CD4-positive, alpha-beta memory T cell (primary cell): ENCODE measurements around the gene TRIM40. TPM values are rescaled to one million over a fixed set of nuclear protein-coding genes. Genes with fewer than 3 reads are reported as not detected.

Experiments used
- CTCF ChIA-PET: fragments of 350-600 bp; sonication (Branson Sonifier 250); formaldehyde crosslinking; loops from one replicate; lab custom pipeline; 2021; ENCODE audit warnings: inconsistent platforms; ENCODE audit not compliant: partially characterized antibody; lab: Charles Lee
- POLR2A ChIA-PET: fragments of 350-600 bp; sonication (Branson Sonifier 250); formaldehyde crosslinking; loops from one replicate; lab custom pipeline; 2021; ENCODE audit not compliant: partially characterized antibody; lab: Charles Lee
- DNase-seq, 5 donors: peaks; one replicate each; pipeline versions ENCODE4 v3.0.0 to v3.0.0-alpha.2; 2020 to 2022; ENCODE audit warnings: mixed read lengths in 1 of 5
- H3K27ac ChIP-seq: one replicate; pipeline ENCODE4 v1.7.0; 2013; ENCODE audit warnings: low read depth, low read length
- H3K27me3 ChIP-seq: 2 replicates; pipeline ENCODE4 v1.7.0; 2013; ENCODE audit warnings: mild to moderate bottlenecking, low read length, moderate library complexity; ENCODE audit not compliant: insufficient read depth
- H3K36me3 ChIP-seq: 2 replicates; pipeline ENCODE4 v1.7.0; 2013; ENCODE audit warnings: mild to moderate bottlenecking, low read length, moderate library complexity; ENCODE audit not compliant: insufficient read depth
- H3K4me1 ChIP-seq: 2 replicates; pipeline ENCODE4 v1.7.0; 2013; ENCODE audit warnings: mild to moderate bottlenecking, low read length, moderate library complexity; ENCODE audit not compliant: insufficient read depth
- H3K4me3 ChIP-seq, 2 donors: one replicate each; pipeline ENCODE4 v1.7.0; 2013; ENCODE audit warnings: low read length in 2 of 2, mild to moderate bottlenecking in 1 of 2
- H3K9me3 ChIP-seq, 2 donors: one replicate each; pipeline ENCODE4 v1.7.0; 2013; ENCODE audit warnings: low read length in 2 of 2, control low read depth in 1 of 2; ENCODE audit not compliant: control insufficient read depth in 1 of 2
- H3K27ac Mint-ChIP-seq, 7 donors: one replicate each; pipeline ENCODE4 v1.8.0; 2020 to 2021; ENCODE audit warnings: mixed read lengths in 7 of 7, mild to moderate bottlenecking in 6 of 7, inconsistent platforms in 3 of 7, moderate library complexity in 3 of 7
- H3K27me3 Mint-ChIP-seq, 2 donors: one replicate each; pipeline ENCODE4 v1.8.0; 2020 to 2021; ENCODE audit warnings: mixed read lengths in 2 of 2
- H3K36me3 Mint-ChIP-seq, 2 donors: one replicate each; pipeline ENCODE4 v1.8.0; 2020 to 2021; ENCODE audit warnings: mixed read lengths in 2 of 2, inconsistent platforms in 1 of 2, mild to moderate bottlenecking in 1 of 2
- H3K4me1 Mint-ChIP-seq, 4 donors: one replicate each; pipeline ENCODE4 v1.8.0; 2020 to 2021; ENCODE audit warnings: mixed read lengths in 4 of 4, mild to moderate bottlenecking in 1 of 4
- H3K4me3 Mint-ChIP-seq, 8 donors: one replicate each; pipeline ENCODE4 v1.8.0; 2020 to 2021; ENCODE audit warnings: mixed read lengths in 8 of 8, mild to moderate bottlenecking in 7 of 8, moderate library complexity in 6 of 8, inconsistent platforms in 3 of 8
- H3K9me3 Mint-ChIP-seq, 8 donors: one replicate each; pipeline ENCODE4 v1.8.0; 2020 to 2021; ENCODE audit warnings: mixed read lengths in 8 of 8, mild to moderate bottlenecking in 5 of 8, inconsistent platforms in 3 of 8, moderate library complexity in 1 of 8
- intact Hi-C: fragments of 100-400 bp; cut with micrococcal nuclease; formaldehyde crosslinking; loops from one replicate; pipeline ENCODE4 v1.15.1; 2023
- polyA plus RNA-seq, 2 donors: library from polyadenylated mRNA; unstranded; fragments of 300-500 nt; fragmentation: Illumina TruSeq; gene quantifications; one replicate each; pipeline ENCODE4 v1.2.3, GENCODE V29; 2021
- total RNA-seq, 2 experiments: library from RNA; stranded (reverse); gene quantifications; one replicate each; pipeline ENCODE4 v1.2.3, GENCODE V29; 2021

TRIM40 gene
- total and polyA plus RNA-seq, 4 experiments from 2014 or later = not detected

GRCh38 chr6:30097902-30098768 lies 37.8 kb upstream of the TRIM40 start:
- CTCF ChIA-PET = no interaction called here

GRCh38 chr6:30100154-30100553 lies 35.8 kb upstream of the TRIM40 start:
- peaks cover 48% of the 10 kb centered on the region for H3K4me1 ChIP-seq
- no peaks in the 10 kb centered on the region for H3K9me3 ChIP-seq
- H3K9me3 Mint-ChIP-seq = peaks cover 0 to 3% (median 0%) of the 10 kb centered on the region in 8 donors
- intact Hi-C loops = no loop called here
- no peak overlapping the region for H3K27ac ChIP-seq
- peaks cover 33 to 61% (median 48%) of the 10 kb centered on the region in 4 donors for H3K4me1 Mint-ChIP-seq
- POLR2A ChIA-PET = no interaction called here
- H3K27ac Mint-ChIP-seq = peak overlapping the region in 1 of 7 donors; percentile 36
- no peaks in the 10 kb centered on the region for H3K36me3 ChIP-seq
- peak overlapping the region; percentile 25 to 79 (median 60) for H3K4me3 Mint-ChIP-seq
- H3K4me3 ChIP-seq = no peak overlapping the region
- no peak for DNase-seq
- CTCF ChIA-PET = no interaction called here
- H3K27me3 Mint-ChIP-seq = peaks cover 25 to 33% of the 10 kb centered on the region in 2 donors
- peaks cover 20% of the 10 kb centered on the region for H3K27me3 ChIP-seq
- no peaks in the 10 kb centered on the region for H3K36me3 Mint-ChIP-seq

More at GRCh38 chr6:30097902-30098768, 37.8 kb upstream of the TRIM40 start:
- Mint-ChIP-seq H3K27me3 (peaks cover 30 to 35% of the 10 kb centered on the region in 2 donors), H3K4me1 (peaks cover 30 to 55% (median 42%) of the 10 kb centered on the region in 4 donors), H3K27ac (peak overlapping the region in 2 of 7 donors; percentile 14 to 31), H3K9me3 (peaks cover 0 to 3% (median 0%) of the 10 kb centered on the region in 8 donors), H3K36me3 (no peaks in the 10 kb centered on the region), H3K4me3 (peak overlapping the region in 4 of 8 donors; percentile 12 to 73 (median 48))
- no peak overlapping the region for H3K4me3 ChIP-seq
- H3K27ac ChIP-seq = no peak overlapping the region
- H3K9me3 ChIP-seq = no peaks in the 10 kb centered on the region
- intact Hi-C loops = no loop called here
- peak in 3 of 5 donors; percentile 14 to 41 (median 21) for DNase-seq
- POLR2A ChIA-PET = interaction anchor here (1.2 kb wide), 1 partner anchor 32 kb away, joined by 5 read pairs; the partner anchor contains the start of gene PPP1R11
- peaks cover 23% of the 10 kb centered on the region for H3K27me3 ChIP-seq
- peaks cover 42% of the 10 kb centered on the region for H3K4me1 ChIP-seq
- H3K36me3 ChIP-seq = no peaks in the 10 kb centered on the region

- POLR2A ChIA-PET = interaction anchor here (0.9 to 4.0 kb wide), 6 partner anchors 26 to 225 kb away, joined by 3 to 38 read pairs (median 10); partner anchors contain the start of genes POLR1H, PPP1R11 and RNF39
- H3K27me3 ChIP-seq = peaks cover 20% of the 10 kb centered on the region
Observed at GRCh38 chr6:30100585-30101443, 35.1 kb upstream of the TRIM40 start.

DNA sequence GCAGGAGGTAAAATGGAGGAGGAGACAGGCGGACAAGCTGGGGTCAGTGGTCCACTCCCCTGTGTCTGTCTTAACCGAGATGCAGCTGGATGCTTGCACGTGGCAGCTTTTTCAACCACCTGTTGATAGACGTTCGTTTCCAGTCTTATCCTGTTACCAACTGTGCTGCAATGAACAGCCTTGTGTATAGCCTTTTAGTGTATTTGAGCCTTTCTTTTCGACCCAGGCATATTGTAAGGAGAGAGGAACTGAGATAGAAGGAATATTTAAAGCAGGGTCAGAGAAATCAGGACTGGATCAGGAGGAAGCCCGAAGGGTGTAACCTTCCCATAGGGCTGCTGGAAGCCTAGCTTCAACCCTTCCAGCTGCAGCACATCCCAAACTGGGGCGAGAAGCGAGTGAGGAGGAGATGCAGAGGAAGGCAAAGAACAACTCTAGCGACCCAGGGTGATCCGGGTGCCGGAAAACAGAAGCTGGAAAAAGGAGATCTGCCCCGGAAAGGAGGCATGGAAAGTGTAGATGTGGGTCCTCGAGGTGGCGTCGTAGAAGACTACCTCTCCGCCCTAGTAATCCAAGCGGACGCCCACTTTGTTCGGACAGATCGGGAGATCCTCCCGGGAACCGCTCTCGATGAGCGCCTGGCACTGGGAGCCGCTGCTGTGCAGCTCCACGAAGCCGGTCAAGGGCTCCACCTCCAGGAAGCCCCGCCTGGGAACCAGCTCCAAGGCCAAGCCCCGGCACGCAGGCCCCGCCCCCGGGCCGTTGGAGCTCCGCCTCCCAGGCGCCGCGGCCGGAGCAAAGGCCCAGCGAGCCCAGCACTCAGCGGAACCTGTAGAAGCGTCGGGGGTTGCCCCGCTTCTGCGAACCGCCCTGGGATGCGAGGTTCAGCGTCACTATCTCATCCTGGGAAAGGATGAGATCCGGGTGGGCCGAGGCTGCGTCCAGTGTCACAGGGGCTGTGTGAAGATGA lies 34.2 kb upstream of the TRIM40 start:
- H3K4me1 Mint-ChIP-seq = peaks cover 33 to 61% (median 48%) of the 10 kb centered on the region in 4 donors
- H3K27ac Mint-ChIP-seq = peak overlapping the region; percentile 0 to 86 (median 74)
- Histone ChIP-seq H3K27me3 (peaks cover 20% of the 10 kb centered on the region), H3K9me3 (no peaks in the 10 kb centered on the region), H3K4me3 (peak overlapping the region; percentile 46 to 60), H3K27ac (peak overlapping the region; percentile 18), H3K36me3 (no peaks in the 10 kb centered on the region), H3K4me1 (peaks cover 48% of the 10 kb centered on the region)
- CTCF ChIA-PET = interaction anchor here (0.6 to 6.7 kb wide), 11 partner anchors 10 to 273 kb away, joined by 3 to 263 read pairs (median 6); partner anchors contain the start of genes POLR1H, PPP1R11, RNF39 and TRIM40
- POLR2A ChIA-PET = interaction anchor here (0.9 to 4.0 kb wide), 7 partner anchors 11 to 224 kb away, joined by 3 to 38 read pairs (median 5); partner anchors contain the start of genes POLR1H, PPP1R11 and RNF39
- peaks cover 0 to 2% (median 0%) of the 10 kb centered on the region in 8 donors for H3K9me3 Mint-ChIP-seq
- peaks cover 21 to 33% of the 10 kb centered on the region in 2 donors for H3K27me3 Mint-ChIP-seq
- no peaks in the 10 kb centered on the region for H3K36me3 Mint-ChIP-seq
- intact Hi-C loops = loop anchor here (1.0 to 2.0 kb wide), 2 partner anchors 40 to 295 kb away; partner anchors contain the start of gene POLR1H
- peak; percentile 29 to 65 (median 35) for DNase-seq
- H3K4me3 Mint-ChIP-seq = peak overlapping the region; percentile 80 to 94 (median 88)

More at GRCh38 chr6:30100585-30101443, 35.1 kb upstream of the TRIM40 start:
- peak overlapping the region in 4 of 7 donors; percentile 52 to 74 (median 66) for H3K27ac Mint-ChIP-seq
- H3K9me3 Mint-ChIP-seq = peaks cover 0 to 2% (median 0%) of the 10 kb centered on the region in 8 donors
- DNase-seq = peak in 1 of 5 donors; percentile 7
- Histone ChIP-seq H3K4me1 (peaks cover 48% of the 10 kb centered on the region), H3K27ac (no peak overlapping the region), H3K9me3 (no peaks in the 10 kb centered on the region), H3K4me3 (peak overlapping the region; percentile 46 to 60), H3K36me3 (no peaks in the 10 kb centered on the region)
- H3K4me3 Mint-ChIP-seq = peak overlapping the region; percentile 79 to 93 (median 85)
- H3K4me1 Mint-ChIP-seq = peaks cover 33 to 61% (median 48%) of the 10 kb centered on the region in 4 donors
- H3K36me3 Mint-ChIP-seq = no peaks in the 10 kb centered on the region
- intact Hi-C loops = no loop called here
- CTCF ChIA-PET = interaction anchor here (0.6 to 6.7 kb wide), 9 partner anchors 9 to 274 kb away, joined by 3 to 263 read pairs (median 6); partner anchors contain the start of genes POLR1H, PPP1R11, RNF39 and TRIM40
- peaks cover 21 to 33% of the 10 kb centered on the region in 2 donors for H3K27me3 Mint-ChIP-seq

- Mint-ChIP-seq H3K36me3 (no peaks in the 10 kb centered on the region), H3K9me3 (peaks cover 0 to 2% (median 0%) of the 10 kb centered on the region in 8 donors), H3K4me1 (peaks cover 30 to 56% (median 44%) of the 10 kb centered on the region in 4 donors), H3K4me3 (peak overlapping the region; percentile 84 to 94 (median 90)), H3K27me3 (peaks cover 23 to 28% of the 10 kb centered on the region in 2 donors), H3K27ac (peak overlapping the region; percentile 61 to 93 (median 76))
- ChIA-PET POLR2A (interaction anchor here (1.0 to 4.0 kb wide), 10 partner anchors 11 to 224 kb away, joined by 3 to 38 read pairs (median 6); partner anchors contain the start of genes POLR1H, PPP1R11 and RNF39), CTCF (interaction anchor here (1.0 to 6.7 kb wide), 17 partner anchors 10 to 295 kb away, joined by 3 to 263 read pairs (median 8); partner anchors contain the start of genes POLR1H, PPP1R11, RNF39 and TRIM31)
- Histone ChIP-seq H3K27me3 (peaks cover 16% of the 10 kb centered on the region), H3K27ac (peak overlapping the region; percentile 18), H3K9me3 (no peaks in the 10 kb centered on the region), H3K36me3 (no peaks in the 10 kb centered on the region), H3K4me1 (peaks cover 44% of the 10 kb centered on the region), H3K4me3 (peak overlapping the region in 1 of 2 donors; percentile 48)
- DNase-seq = peak in 2 of 5 donors; percentile 2 to 13
- intact Hi-C loops = loop anchor here (1.0 to 2.0 kb wide), 2 partner anchors 41 to 294 kb away; partner anchors contain the start of gene POLR1H
Observed at GRCh38 chr6:30102414-30102969, 33.4 kb upstream of the TRIM40 start.
